SKM-1 (cell line): Measurements from ENCODE around the gene TMEM114.

ENCODE experiments used
- DNase-seq: peaks from one replicate; lab custom pipeline; 2025; ENCODE audit not compliant: unreplicated experiment; lab: John Stamatoyannopoulos, UW

TMEM114 gene

GRCh38 chr16:8551388-8552332 is 38.7 kb downstream of the TMEM114 start:
- DNase-seq, result no peak

DNA sequence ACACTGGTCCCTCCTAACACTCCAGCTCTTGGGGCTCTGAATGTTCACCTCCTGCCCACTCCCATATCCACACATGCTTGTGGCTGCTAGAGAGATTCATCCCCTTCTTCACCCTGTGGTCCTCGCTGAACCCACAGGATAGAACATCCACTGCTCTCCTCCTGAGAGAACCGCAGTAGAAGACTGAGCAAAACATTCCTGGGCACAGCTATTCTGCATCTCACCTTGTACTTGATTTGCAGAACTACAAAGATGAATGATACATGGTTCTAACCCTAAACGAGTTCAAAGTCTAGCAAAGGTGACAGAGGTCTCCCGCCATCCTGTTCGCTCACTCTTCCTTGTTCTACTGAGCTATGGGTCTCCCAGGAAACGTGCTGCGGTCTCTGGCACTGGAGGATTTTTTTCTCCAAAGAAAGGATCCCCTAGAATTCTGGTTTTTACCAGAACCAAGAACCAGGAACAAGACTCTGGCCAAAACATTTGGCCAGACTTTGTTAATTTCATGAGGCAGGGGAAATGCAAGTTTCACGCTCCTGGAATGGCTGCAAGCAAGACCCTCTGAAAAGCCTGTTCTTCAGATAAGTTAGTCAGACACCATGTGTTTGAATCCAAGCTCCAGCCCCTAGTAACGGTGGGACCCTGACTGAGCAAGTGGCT is 39.5 kb downstream of the TMEM114 start:
- no peak for DNase-seq

DNA sequence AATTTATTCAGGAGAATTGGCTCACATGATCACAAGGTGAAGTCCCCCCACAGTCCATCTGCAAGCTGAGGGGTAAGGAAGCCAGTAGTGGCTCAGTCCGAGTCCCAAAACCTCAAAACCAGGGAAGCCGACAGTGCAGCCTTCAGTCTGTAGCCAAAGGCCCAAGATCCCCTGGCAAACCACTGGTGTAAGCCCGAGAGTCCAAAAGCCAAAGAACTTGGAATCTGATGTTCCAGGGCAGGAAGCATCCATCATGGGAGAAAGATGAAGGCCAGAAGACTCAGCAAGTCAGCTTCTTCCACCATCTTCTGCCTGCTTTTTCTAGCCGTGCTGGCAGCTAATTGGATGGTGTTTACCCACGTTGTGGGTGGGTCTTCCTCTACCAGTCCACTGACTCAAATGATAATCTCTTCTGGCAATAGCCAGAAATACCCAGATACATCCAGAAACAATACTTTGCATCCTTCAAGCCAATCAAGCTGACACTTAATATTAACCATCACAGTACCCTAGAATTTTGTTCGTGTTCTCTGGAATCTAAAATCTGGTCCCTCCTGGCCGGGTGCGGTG is 40.4 kb downstream of the TMEM114 start:
- no peak for DNase-seq

- DNase-seq, result no peak
Observed at GRCh38 chr16:8548166-8548565, 42.1 kb downstream of the TMEM114 start.

- no peak for DNase-seq
Observed at GRCh38 chr16:8547762-8548161, 42.5 kb downstream of the TMEM114 start.

GRCh38 chr16:8544406-8544805 is 45.9 kb downstream of the TMEM114 start:
- DNase-seq, result no peak

DNA sequence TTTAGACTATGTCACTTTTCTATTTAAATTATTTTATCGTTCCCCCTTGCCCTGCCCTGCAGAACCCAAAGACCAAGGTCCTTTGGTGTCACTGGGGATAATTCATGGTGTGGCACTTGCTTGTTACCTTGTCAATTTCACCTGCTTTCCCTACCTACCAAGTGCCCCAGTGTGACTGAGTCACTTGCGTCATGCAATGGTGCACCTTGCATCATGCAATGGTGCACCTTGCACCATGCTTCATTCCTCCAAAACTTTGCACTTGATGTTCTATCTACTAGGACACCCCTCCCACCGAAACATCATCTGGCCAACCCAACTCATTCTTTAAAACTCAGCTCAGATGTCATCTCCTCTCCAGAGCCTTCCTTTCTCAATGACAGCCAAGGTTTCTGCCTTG is 47.1 kb downstream of the TMEM114 start:
- DNase-seq, result no peak

DNA sequence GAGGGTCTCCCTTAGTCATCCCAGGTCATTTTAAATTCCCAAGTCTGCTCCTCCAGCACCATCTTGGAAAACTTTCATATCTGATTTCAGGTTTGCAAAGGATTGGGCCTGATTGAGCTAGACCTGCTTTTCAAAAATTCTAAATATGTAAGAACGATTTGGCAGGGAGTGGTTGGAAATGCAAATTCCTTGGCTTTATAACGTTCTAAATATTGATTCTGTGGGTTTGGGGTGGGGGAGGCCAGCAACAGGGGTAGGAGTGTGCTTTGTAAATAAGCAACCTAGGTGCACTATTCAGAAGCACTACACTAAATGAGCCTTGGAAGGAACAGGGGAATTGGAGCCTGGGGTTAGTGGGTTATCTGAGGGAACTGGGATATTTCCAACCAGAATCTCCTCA is 47.9 kb downstream of the TMEM114 start:
- DNase-seq, result no peak

- no peak for DNase-seq
Observed at GRCh38 chr16:8541868-8542267, 48.4 kb downstream of the TMEM114 start.

DNA sequence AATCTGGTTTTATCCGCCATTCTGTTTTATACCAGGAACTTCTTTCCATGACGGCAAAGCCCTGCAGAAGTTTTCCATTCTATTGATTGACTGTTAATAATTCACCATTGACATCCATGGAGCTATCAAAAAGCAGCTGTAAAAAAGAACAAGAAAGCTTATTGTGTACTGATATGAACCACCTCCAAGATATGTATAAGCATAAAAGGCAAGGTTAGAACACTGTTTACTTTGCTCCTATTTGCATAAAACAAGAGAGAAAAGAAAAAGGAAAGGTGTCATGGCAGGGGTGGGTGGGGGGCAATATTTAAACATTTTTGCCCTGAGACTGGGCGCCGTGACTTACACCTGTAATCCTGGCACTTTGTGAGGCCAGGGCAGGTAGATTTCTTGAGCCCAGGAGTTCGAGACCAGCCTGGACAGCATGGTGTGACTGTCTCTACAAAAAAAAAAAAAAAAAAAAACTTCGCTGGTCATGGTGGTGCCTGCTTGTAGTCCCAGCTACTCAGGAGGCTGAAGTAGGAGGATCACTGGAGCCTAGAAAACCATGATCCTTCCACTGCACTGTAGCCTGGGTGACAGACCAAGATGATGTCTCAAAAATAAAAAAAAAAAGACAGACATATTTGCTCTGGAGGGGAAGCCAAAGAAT is 52.5 kb downstream of the TMEM114 start:
- DNase-seq, result no peak

- DNase-seq, result no peak
Observed at GRCh38 chr16:8533509-8533908, 56.8 kb downstream of the TMEM114 start.

DNA sequence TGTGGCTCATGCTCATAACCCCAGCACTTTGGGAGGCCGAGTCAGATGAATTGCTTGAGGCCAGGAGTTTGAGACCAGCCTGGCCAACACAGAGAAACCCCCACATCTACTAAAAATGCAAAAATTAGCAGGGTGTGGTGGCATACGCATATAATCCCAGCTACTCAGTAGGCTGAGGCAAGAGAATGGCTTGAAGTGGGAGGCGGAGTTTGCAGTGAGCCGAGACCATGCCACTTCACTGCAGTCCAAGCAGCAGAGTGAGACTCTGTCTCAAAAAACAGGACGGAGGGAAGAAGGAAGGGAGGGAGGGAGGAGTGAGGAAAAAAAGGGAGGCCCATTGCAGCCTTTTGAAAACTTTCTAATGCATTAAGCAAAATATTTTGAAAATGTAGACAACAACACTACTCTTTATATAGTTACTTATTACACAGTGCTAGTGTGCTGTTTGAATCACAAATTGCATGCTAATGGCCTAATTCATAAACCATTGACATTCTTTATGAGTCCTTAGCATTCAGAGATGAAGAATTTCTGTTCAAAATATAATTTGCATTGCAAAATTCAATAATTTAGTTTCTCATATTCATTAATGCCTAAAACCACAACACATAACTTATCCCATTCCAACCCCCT is 59.4 kb downstream of the TMEM114 start:
- no peak for DNase-seq

DNA sequence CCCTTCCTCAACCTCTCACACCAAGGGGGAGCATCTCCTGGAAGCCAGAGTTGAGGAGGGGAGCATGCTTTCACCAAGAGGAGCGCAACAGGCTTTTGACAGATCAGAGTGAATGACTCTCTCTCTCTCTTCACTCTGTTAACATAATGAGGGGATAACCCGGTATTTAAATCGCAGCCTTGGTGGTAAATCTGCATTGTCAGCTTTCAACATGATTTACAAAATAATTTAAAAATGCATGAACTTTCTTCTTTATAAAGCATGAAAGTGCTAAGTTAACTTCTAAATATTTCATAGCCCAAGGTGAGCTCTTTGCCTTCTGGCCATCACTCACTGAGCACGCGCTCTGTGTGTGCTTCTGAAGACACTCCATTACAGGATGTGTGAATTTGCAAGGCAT is 61.8 kb downstream of the TMEM114 start:
- DNase-seq, result no peak

- no peak for DNase-seq
Observed at GRCh38 chr16:8523932-8524331, 66.4 kb downstream of the TMEM114 start.

DNA sequence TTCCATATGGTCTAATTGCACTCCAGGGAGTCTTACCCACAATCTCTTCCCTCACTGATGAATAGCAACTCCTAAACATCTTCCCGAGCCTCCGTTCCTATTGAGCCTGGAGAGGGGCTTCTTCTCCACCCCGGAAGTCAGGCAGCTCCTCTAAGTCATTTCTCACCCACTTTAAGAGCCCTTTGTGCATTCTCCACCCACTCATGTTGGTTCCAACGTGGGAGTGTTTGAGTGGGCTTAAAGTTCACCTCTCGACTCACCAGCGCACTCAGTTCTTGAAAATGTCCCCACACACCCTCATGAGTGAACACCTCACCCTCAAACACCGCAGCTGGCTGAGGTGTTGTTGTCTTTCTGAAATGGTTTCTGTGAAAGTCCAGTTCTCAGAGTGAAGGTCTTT is 67.6 kb downstream of the TMEM114 start:
- no peak for DNase-seq

DNA sequence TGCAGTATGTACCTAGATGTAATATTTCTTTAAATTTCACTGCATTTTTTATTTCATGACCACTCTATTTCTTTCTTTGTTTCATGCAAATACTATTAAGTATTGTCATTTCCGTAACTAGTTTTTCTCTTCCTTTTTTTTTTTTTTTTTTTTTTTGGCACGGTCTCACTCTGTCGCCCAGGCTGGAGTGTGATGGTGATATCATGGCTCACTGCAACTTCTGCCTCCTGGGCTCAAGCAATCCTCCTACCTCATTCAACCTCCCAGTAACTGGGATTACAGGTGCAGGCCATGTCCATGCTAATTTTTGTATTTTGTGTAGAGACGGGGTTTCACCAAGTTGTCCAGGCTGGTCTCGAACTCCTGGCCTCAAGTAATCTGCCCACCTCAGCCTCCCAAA is 70.7 kb downstream of the TMEM114 start:
- DNase-seq, result no peak
